ENCODE data around the gene AFG1L. TPM values are rescaled to one million over a fixed set of nuclear protein-coding genes. Genes with fewer than 3 reads are reported as not detected.

Gene AFG1L
- total and polyA plus RNA-seq, 4 donors: 2.7 to 2.8 (median 2.7) TPM

GRCh38 chr6:108260809-108261569, 33.9 kb upstream of the AFG1L start, which contains the start of gene SNX3:
Gene SNX3 (minus strand): TSS chr6:108261040. CDS start chr6:108260921, 119 bp downstream.
- Histone ChIP-seq H3K4me1 (ENCODE audit: control insufficient read depth in 4 of 4, insufficient read depth in 4 of 4, low read length in 3 of 4) (peaks cover 2 to 13% (median 7%) of the 10 kb centered on the region in 4 donors), H3K36me3 (ENCODE audit: control insufficient read depth in 4 of 4, insufficient read depth in 3 of 4, low read depth in 1 of 4, low read length in 3 of 4) (no peaks in the 10 kb centered on the region), H3K27me3 (ENCODE audit: control insufficient read depth in 4 of 4, insufficient read depth in 4 of 4, low read length in 3 of 4) (no peaks in the 10 kb centered on the region), H3K9ac (ENCODE audit: low read depth in 1 of 2, low read length in 2 of 2) (peak within 1 kb of the TSS; percentile 96 to 100), H3K27ac (ENCODE audit: low read depth in 1 of 2, low read length in 2 of 2) (peak within 1 kb of the TSS; percentile 99), H3K4me3 (ENCODE audit: low read depth in 1 of 3, low read length in 3 of 3) (peak within 1 kb of the TSS; percentile 82 to 95 (median 83)), H3K9me3 (ENCODE audit: control insufficient read depth in 4 of 4, low read length in 3 of 4) (no peaks in the 10 kb centered on the region)
- DNase-seq (ENCODE audit: low spot score): peak; percentile 96
- WGBS: under 1% methylated on average over 83 of the region's 83 CpGs
- TF ChIP-seq SP1 (IDR thresholded peaks at IDR 0.05) (peak; percentile 84), RAD21 (IDR thresholded peaks at IDR 0.05) (peak; percentile 52 to 59), FOXA1 (IDR thresholded peaks at IDR 0.05) (no peak), REST (IDR thresholded peaks at IDR 0.05) (peak; percentile 91), JUND (IDR thresholded peaks at IDR 0.05) (peak in 1 of 2 donors; percentile 53), RXRA (IDR thresholded peaks at IDR 0.05) (peak; percentile 63 to 77), NR2F2 (IDR thresholded peaks at IDR 0.05) (no peak), TAF1 (conservative IDR thresholded peaks at IDR 0.05) (peak; percentile 81), GABPA (IDR thresholded peaks at IDR 0.05 in 1 of 2, conservative IDR thresholded peaks at IDR 0.05 in 1 of 2) (peak; percentile 40 to 89), ATF3 (IDR thresholded peaks at IDR 0.05) (no peak), YY1 (IDR thresholded peaks at IDR 0.05) (peak; percentile 73), CTCF (IDR thresholded peaks at IDR 0.05; ENCODE audit: low read depth, low read length, missing input control) (peak; percentile 11), MAX (IDR thresholded peaks at IDR 0.05) (peak; percentile 34), ZBTB33 (IDR thresholded peaks at IDR 0.05) (peak; percentile 34), FOXA2 (IDR thresholded peaks at IDR 0.05) (no peak), HNF4A (conservative IDR thresholded peaks at IDR 0.05) (peak in 1 of 2 donors; percentile 24)

Data from liver (tissue), 9 donors.